SK-N-MC (cell line): ENCODE measurements around the gene FLRT3.

ENCODE experiments used
- EZH2 ChIP-seq: fragments of 200-600 bp; sonication (generic); IDR thresholded peaks from one replicate; pipeline ENCODE4 v1.6.1; 2017; ENCODE audit warnings: antibody characterized with exemption
- FOXP2 ChIP-seq: optimal IDR thresholded peaks from 2 replicates; pipeline ENCODE3; 2011; ENCODE audit warnings: mild to moderate bottlenecking, moderate library complexity; ENCODE audit not compliant: insufficient read depth; ENCODE audit errors: extremely low read length, control extremely low read depth
- POLR2AphosphoS5 ChIP-seq: IDR thresholded peaks from 2 replicates; pipeline ENCODE4 v1.6.1; 2012; ENCODE audit warnings: mild to moderate bottlenecking, low read depth, low read length, borderline replicate concordance

DNA sequence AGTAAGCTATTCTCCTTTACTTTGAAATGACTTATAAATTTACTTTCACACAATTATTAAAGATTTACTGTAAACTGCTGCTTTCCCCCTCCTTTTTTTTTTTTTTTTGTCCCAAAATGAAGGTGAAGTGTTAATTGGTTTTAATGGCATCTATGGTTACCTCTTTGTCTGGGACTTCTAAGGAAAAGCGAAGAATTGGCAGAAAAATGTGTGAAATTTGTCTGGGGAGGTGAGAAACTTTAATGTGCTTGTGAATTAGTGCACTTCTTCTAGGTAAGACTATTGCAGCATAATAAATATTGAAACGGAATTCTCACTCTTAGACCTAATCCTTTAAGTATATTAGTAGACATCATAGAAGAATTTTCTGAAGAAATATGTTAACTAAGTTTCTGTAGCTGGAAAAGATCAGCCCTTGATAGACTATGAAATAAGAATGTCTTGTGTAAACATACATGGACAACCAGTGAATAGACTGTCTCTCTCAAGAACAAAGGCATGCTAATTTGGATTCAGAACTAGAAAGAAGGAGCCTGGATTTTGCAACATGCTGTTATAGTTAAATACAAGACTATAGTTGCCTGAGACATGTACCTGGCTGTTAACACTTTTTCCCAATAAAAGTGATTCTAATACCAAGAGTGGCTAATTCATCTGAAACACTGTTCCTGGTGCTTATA, 23.9 kb downstream of the FLRT3 start:
- TF ChIP-seq POLR2AphosphoS5: no peak
- no peak for TF ChIP-seq EZH2
- TF ChIP-seq FOXP2: no peak
